IMR-90 (cell line): ENCODE results near the gene AP1M2. TPM values are rescaled to one million over a fixed set of nuclear protein-coding genes. Genes with fewer than 3 reads are reported as not detected.

Experiments
- ATAC-seq: fragments of 200-7000 bp; cut with Tn5 transposase; 2 replicates; pipeline ENCODE4 v1.9.1; 2020; ENCODE audit warnings: low read depth, mild to moderate bottlenecking, moderate library complexity
- BruUV-seq: library from RNA; stranded (reverse); fragments of 400-500 nt; replicated peaks from 2 replicates; lab custom pipeline; 2021; lab: Mats Ljungman, UMichigan
- CTCF ChIA-PET: fragments of 300-600 bp; formaldehyde crosslinking; extraction: SDS; loops from one replicate; lab custom pipeline; 2021; ENCODE audit warnings: antibody characterized with exemption; lab: Yijun Ruan, JAX
- POLR2A ChIA-PET: fragments of 300-600 bp; sonication (Branson Sonifier 250); formaldehyde crosslinking; loops from one replicate; lab custom pipeline; 2022; ENCODE audit warnings: antibody characterized with exemption; ENCODE audit not compliant: unreplicated experiment; lab: Charles Lee
- DNase-seq: peaks from one replicate; pipeline ENCODE4 v3.0.0; 2013
- H2AFZ ChIP-seq: replicated peaks from 2 replicates; pipeline ENCODE3; 2013; ENCODE audit warnings: low read length, mild to moderate bottlenecking; ENCODE audit not compliant: poor library complexity
- H2AK5ac ChIP-seq: 2 replicates; pipeline ENCODE4 v1.6.1; 2013; ENCODE audit warnings: low read depth, low read length, inconsistent platforms
- H2AK9ac ChIP-seq: replicated peaks from 2 replicates; pipeline ENCODE3; 2013; ENCODE audit warnings: mild to moderate bottlenecking, low read depth, low read length, moderate library complexity; ENCODE audit not compliant: poor library complexity
- H2BK120ac ChIP-seq: 2 replicates; pipeline ENCODE4 v1.6.1; 2013; ENCODE audit warnings: low read depth, low read length, inconsistent platforms
- H2BK15ac ChIP-seq: 3 replicates; pipeline ENCODE4 v1.6.1; 2013; ENCODE audit warnings: low read depth, low read length, inconsistent platforms
- H2BK20ac ChIP-seq: 2 replicates; pipeline ENCODE4 v1.6.1; 2013; ENCODE audit warnings: low read depth, mild to moderate bottlenecking, inconsistent platforms, low read length, moderate library complexity
- H2BK5ac ChIP-seq: 2 replicates; pipeline ENCODE4 v1.6.1; 2013; ENCODE audit warnings: mild to moderate bottlenecking, low read depth, low read length, inconsistent platforms; ENCODE audit not compliant: poor library complexity, severe bottlenecking
- H3K14ac ChIP-seq: replicated peaks from 2 replicates; pipeline ENCODE4 v1.6.1; 2013; ENCODE audit warnings: low read depth, low read length, inconsistent platforms
- H3K18ac ChIP-seq: 2 replicates; pipeline ENCODE4 v1.6.1; 2013; ENCODE audit warnings: low read depth, low read length, control low read depth
- H3K23ac ChIP-seq: 2 replicates; pipeline ENCODE4 v1.6.1; 2013; ENCODE audit warnings: low read depth, low read length, inconsistent platforms
- H3K27ac ChIP-seq: 2 replicates; pipeline ENCODE4 v1.5.1; 2013; ENCODE audit warnings: mild to moderate bottlenecking, control low read depth, low read length; ENCODE audit not compliant: insufficient read depth
- H3K27me3 ChIP-seq: 2 replicates; pipeline ENCODE4 v1.6.1; 2013; ENCODE audit warnings: low read length; ENCODE audit not compliant: control insufficient read depth, insufficient read depth
- H3K36me3 ChIP-seq: 2 replicates; pipeline ENCODE4 v1.6.1; 2013; ENCODE audit warnings: low read length, mixed read lengths; ENCODE audit not compliant: control insufficient read depth, insufficient read depth
- H3K4ac ChIP-seq: 2 replicates; pipeline ENCODE4 v1.6.1; 2013; ENCODE audit warnings: low read depth, low read length, inconsistent platforms
- H3K4me1 ChIP-seq: 2 replicates; pipeline ENCODE4 v1.6.1; 2013; ENCODE audit warnings: low read length, mixed read lengths; ENCODE audit not compliant: control insufficient read depth, insufficient read depth
- H3K4me2 ChIP-seq: 2 replicates; pipeline ENCODE4 v1.6.1; 2013; ENCODE audit warnings: low read depth, mild to moderate bottlenecking, control low read depth, low read length, moderate library complexity
- H3K4me3 ChIP-seq: 2 replicates; pipeline ENCODE4 v1.5.1; 2013; ENCODE audit warnings: low read depth, mild to moderate bottlenecking, control low read depth, low read length, moderate library complexity; ENCODE audit not compliant: insufficient read depth
- H3K56ac ChIP-seq: 2 replicates; pipeline ENCODE4 v1.6.1; 2013; ENCODE audit warnings: low read length, inconsistent platforms; ENCODE audit not compliant: insufficient read depth; ENCODE audit errors: extremely low read depth
- H3K79me1 ChIP-seq, 2 experiments: 2 replicates each; pipeline ENCODE4 v1.6.1; 2013; ENCODE audit warnings: low read length in 2 of 2, inconsistent platforms in 1 of 2, low read depth in 1 of 2
- H3K9ac ChIP-seq: 2 replicates; pipeline ENCODE4 v1.6.1; 2013; ENCODE audit warnings: low read depth, low read length, control low read depth
- H3K9me1 ChIP-seq: 2 replicates; pipeline ENCODE4 v1.6.1; 2013; ENCODE audit warnings: low read length, inconsistent platforms; ENCODE audit not compliant: insufficient read depth
- H3K9me3 ChIP-seq: 2 replicates; pipeline ENCODE4 v1.6.1; 2013; ENCODE audit warnings: low read length; ENCODE audit not compliant: control insufficient read depth, insufficient read depth
- H4K20me1 ChIP-seq: 2 replicates; pipeline ENCODE4 v1.6.1; 2013; ENCODE audit warnings: low read length, inconsistent platforms; ENCODE audit not compliant: insufficient read depth
- H4K5ac ChIP-seq: 2 replicates; pipeline ENCODE4 v1.6.1; 2013; ENCODE audit warnings: mild to moderate bottlenecking, low read depth, low read length, control low read depth
- H4K8ac ChIP-seq, 2 experiments: 2 replicates each; pipeline ENCODE4 v1.6.1; 2013; ENCODE audit warnings: low read depth in 2 of 2, low read length in 2 of 2, control low read depth in 1 of 2, inconsistent platforms in 1 of 2
- H4K91ac ChIP-seq: 2 replicates; pipeline ENCODE4 v1.6.1; 2013; ENCODE audit warnings: low read depth, low read length, inconsistent platforms; ENCODE audit not compliant: insufficient read depth
- BHLHE40 ChIP-seq: fragments of 150-350 bp; IDR thresholded peaks from 2 replicates; pipeline ENCODE4 v1.6.1; 2016; ENCODE audit warnings: mild to moderate bottlenecking, low read depth, low read length
- CEBPB ChIP-seq: IDR thresholded peaks from 2 replicates; pipeline ENCODE4 v1.6.1; 2012; ENCODE audit warnings: low read depth, low read length, improper control_type of control experiment
- CHD1 ChIP-seq: IDR thresholded peaks from 2 replicates; pipeline ENCODE4 v1.6.1; 2012; ENCODE audit warnings: low read depth, low read length, improper control_type of control experiment
- FOS ChIP-seq: fragments of 150-350 bp; IDR thresholded peaks from 2 replicates; pipeline ENCODE4 v1.6.1; 2016; ENCODE audit warnings: low read depth, low read length
- MAFK ChIP-seq: IDR thresholded peaks from 2 replicates; pipeline ENCODE4 v1.6.1; 2012; ENCODE audit warnings: low read depth, low read length, improper control_type of control experiment
- MAZ ChIP-seq: IDR thresholded peaks from 2 replicates; pipeline ENCODE4 v1.6.1; 2012; ENCODE audit warnings: low read depth, mild to moderate bottlenecking, low read length, improper control_type of control experiment, moderate library complexity, borderline replicate concordance
- MXI1 ChIP-seq: IDR thresholded peaks from 2 replicates; pipeline ENCODE4 v1.6.1; 2012; ENCODE audit warnings: low read depth, mild to moderate bottlenecking, low read length, moderate library complexity, borderline replicate concordance
- NFE2L2 ChIP-seq: fragments of 150-350 bp; IDR thresholded peaks from 2 replicates; pipeline ENCODE4 v1.6.1; 2016; ENCODE audit warnings: low read depth, mild to moderate bottlenecking, low read length
- POLR2A ChIP-seq: IDR thresholded peaks from 2 replicates; pipeline ENCODE4 v1.6.1; 2012; ENCODE audit warnings: mild to moderate bottlenecking, low read depth, low read length
- RCOR1 ChIP-seq: IDR thresholded peaks from 2 replicates; pipeline ENCODE4 v1.6.1; 2012; ENCODE audit warnings: mild to moderate bottlenecking, low read length, improper control_type of control experiment; ENCODE audit not compliant: insufficient replicate concordance
- RFX5 ChIP-seq: IDR thresholded peaks from 2 replicates; pipeline ENCODE4 v1.8.0; 2012; ENCODE audit warnings: low read depth, mild to moderate bottlenecking, low read length, moderate library complexity
- WGBS, 2 experiments: methylation state at CpG; one replicate each; pipeline versions ENCODE4 v1.1.5 to v1.1.7; 2013; ENCODE audit warnings: missing lambda C conversion rate in 2 of 2; ENCODE audit not compliant: insufficient read length in 1 of 2; ENCODE audit errors: extremely low coverage in 2 of 2; 5-methylcytosine and 5-hydroxymethylcytosine counted together
- dilution Hi-C: fragments of 300-500 bp; cut with HindIII; formaldehyde crosslinking; loops from one replicate; pipeline ENCODE4 v1.14.3; 2018; ENCODE audit warnings: low sequenced_read_pairs; ENCODE audit not compliant: unreplicated experiment
- in situ Hi-C: fragments of 300-500 bp; cut with MboI; formaldehyde crosslinking; loops from 3 replicates; pipeline ENCODE4 v1.14.3; 2019; ENCODE audit warnings: low sequenced_read_pairs, inconsistent platforms, mixed read lengths
- intact Hi-C: fragments of 100-400 bp; cut with micrococcal nuclease; formaldehyde crosslinking; loops from 2 replicates; pipeline ENCODE4 v1.10.0; 2022
- polyA plus RNA-seq, 3 experiments: library from polyadenylated mRNA; depleted of rRNA; stranded (reverse); fragments of >200 nt; gene quantifications; 2 replicates each; pipeline ENCODE4 v1.2.3, GENCODE V29; 2012; ENCODE audit warnings: low replicate concordance in 1 of 3
- total RNA-seq: library from RNA; depleted of rRNA; stranded (reverse); fragments of >200 nt; gene quantifications from 2 replicates; pipeline ENCODE4 v1.2.3, GENCODE V29; 2012
- TF ChIP-seq, protein P1 (sequence below): fragments of 150-350 bp; IDR thresholded peaks from 2 replicates; pipeline ENCODE4 v1.6.1; 2016; ENCODE audit warnings: low read depth, mild to moderate bottlenecking, low read length, moderate library complexity, borderline replicate concordance
- TF ChIP-seq, protein P2 (sequence below): conservative IDR thresholded peaks from 2 replicates; pipeline ENCODE4 v1.5.1; 2012; ENCODE audit warnings: mild to moderate bottlenecking, low read depth, low read length, improper control_type of control experiment
- TF ChIP-seq, protein P3 (sequence below): fragments of 150-350 bp; IDR thresholded peaks from 2 replicates; pipeline ENCODE4 v1.6.1; 2017; ENCODE audit warnings: mild to moderate bottlenecking, antibody characterized with exemption, low read length, low read depth

Gene AP1M2
- total and polyA plus RNA-seq, 2 of the 4 experiments (the other 2 are of a cell fraction) = 0.17 TPM; not detected in 1

DNA sequence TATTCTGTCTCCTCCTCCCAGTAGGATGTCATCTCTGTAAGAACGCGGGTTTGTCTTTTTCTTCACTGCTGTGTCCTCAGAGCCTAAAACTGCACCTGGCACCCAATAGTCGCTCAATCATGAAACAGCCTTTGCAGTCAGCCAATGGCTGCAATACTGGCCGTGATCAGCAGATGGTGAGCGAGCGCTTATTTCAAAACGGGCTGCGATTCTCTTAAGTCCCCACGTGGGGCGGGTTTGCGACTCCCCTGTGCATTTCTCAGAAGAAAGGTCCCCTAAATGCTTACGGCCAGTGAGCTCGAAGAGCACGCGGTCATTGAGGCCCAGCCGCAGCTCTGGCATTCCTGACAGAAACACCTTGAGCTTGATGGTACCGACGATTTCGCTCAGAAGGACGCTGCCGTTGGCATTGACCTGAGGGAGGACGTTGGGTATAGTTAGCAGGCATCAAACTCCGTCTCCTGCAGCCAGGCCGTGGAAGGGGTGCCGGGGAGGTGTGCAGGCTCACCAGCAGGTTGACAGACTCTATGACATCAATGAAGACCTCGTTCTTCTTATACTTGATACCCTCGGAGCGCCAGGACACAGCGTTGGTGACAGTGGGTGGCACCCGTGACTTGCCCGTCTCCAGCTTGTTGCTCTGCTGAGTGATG lies 6.0 kb downstream of the AP1M2 start:
- Histone ChIP-seq H3K14ac (no peak overlapping the region), H3K27me3 (peaks cover 1% of the 10 kb centered on the region), H3K36me3 (no peaks in the 10 kb centered on the region), H3K27ac (no peak overlapping the region), H2BK5ac (no peak overlapping the region), H3K4me3 (no peak overlapping the region), H4K20me1 (no peaks in the 10 kb centered on the region; the same call in 1 of the 2 replicates), H4K5ac (no peak overlapping the region), H3K9me3 (no peaks in the 10 kb centered on the region), H3K79me1 (no peaks in the 10 kb centered on the region), H2AK5ac (no peak overlapping the region), H3K4ac (no peak overlapping the region), H3K56ac (no peak overlapping the region), H2BK15ac (no peak overlapping the region), H3K18ac (no peak overlapping the region), H2AK9ac (peak overlapping the region; percentile 80), H3K4me2 (peak overlapping the region; percentile 43; the same call in 1 of the 2 replicates), H3K9me1 (no peaks in the 10 kb centered on the region), H2BK120ac (no peak overlapping the region), H3K23ac (no peak overlapping the region), H3K9ac (no peak overlapping the region), H4K8ac (no peak overlapping the region), H4K91ac (no peak overlapping the region), H3K4me1 (peaks cover 1% of the 10 kb centered on the region; the same call in 1 of the 2 replicates), H2AFZ (peak overlapping the region; percentile 91), H2BK20ac (no peak overlapping the region)
- no TSS peak for BruUV-seq
- dilution Hi-C loops = no loop called here
- 36% methylated on average over 22 of the region's 31 CpGs; no CpG with 5 or more reads in 1 of the 2 experiments for WGBS, 2 experiments
- intact Hi-C loops = loop anchor here (1.0 kb wide), 2 partner anchors 63 to 118 kb away; no protein-coding TSS in a partner anchor
- DNase-seq = peak; percentile 90
- ChIA-PET POLR2A (interaction anchor here (0.6 kb wide), 2 partner anchors 24 to 81 kb away, joined by 5 to 8 read pairs; no protein-coding TSS in a partner anchor), CTCF (interaction anchor here (0.5 to 3.1 kb wide), 16 partner anchors 10 to 284 kb away, joined by 3 to 38 read pairs (median 4); partner anchors contain the start of gene KEAP1)
- ATAC-seq = peak; percentile 99
- in situ Hi-C loops = loop anchor here (5.0 kb wide), 1 partner anchor 61 kb away; no protein-coding TSS in a partner anchor
- no peak for TF ChIP-seq MAFK
- no peak for TF ChIP-seq CEBPB
- TF ChIP-seq NFE2L2 = no peak
- TF ChIP-seq RCOR1 = no peak
- TF ChIP-seq FOS = no peak
- TF ChIP-seq, protein P1, sequence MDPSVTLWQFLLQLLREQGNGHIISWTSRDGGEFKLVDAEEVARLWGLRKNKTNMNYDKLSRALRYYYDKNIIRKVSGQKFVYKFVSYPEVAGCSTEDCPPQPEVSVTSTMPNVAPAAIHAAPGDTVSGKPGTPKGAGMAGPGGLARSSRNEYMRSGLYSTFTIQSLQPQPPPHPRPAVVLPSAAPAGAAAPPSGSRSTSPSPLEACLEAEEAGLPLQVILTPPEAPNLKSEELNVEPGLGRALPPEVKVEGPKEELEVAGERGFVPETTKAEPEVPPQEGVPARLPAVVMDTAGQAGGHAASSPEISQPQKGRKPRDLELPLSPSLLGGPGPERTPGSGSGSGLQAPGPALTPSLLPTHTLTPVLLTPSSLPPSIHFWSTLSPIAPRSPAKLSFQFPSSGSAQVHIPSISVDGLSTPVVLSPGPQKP = no peak
- peak; percentile 26; the same call in 1 of the 2 replicates for TF ChIP-seq MAZ
- 0 out of 2 replicates have a peak, but pooled peaks have one; percentile 7 for TF ChIP-seq BHLHE40
- TF ChIP-seq, protein P2, sequence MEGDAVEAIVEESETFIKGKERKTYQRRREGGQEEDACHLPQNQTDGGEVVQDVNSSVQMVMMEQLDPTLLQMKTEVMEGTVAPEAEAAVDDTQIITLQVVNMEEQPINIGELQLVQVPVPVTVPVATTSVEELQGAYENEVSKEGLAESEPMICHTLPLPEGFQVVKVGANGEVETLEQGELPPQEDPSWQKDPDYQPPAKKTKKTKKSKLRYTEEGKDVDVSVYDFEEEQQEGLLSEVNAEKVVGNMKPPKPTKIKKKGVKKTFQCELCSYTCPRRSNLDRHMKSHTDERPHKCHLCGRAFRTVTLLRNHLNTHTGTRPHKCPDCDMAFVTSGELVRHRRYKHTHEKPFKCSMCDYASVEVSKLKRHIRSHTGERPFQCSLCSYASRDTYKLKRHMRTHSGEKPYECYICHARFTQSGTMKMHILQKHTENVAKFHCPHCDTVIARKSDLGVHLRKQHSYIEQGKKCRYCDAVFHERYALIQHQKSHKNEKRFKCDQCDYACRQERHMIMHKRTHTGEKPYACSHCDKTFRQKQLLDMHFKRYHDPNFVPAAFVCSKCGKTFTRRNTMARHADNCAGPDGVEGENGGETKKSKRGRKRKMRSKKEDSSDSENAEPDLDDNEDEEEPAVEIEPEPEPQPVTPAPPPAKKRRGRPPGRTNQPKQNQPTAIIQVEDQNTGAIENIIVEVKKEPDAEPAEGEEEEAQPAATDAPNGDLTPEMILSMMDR = peak; percentile 99
- TF ChIP-seq RFX5 = no peak
- peak; percentile 53; the same call in 1 of the 2 replicates for TF ChIP-seq MXI1
- no peak; the same call in 1 of the 2 replicates for TF ChIP-seq CHD1
- TF ChIP-seq, protein P3, sequence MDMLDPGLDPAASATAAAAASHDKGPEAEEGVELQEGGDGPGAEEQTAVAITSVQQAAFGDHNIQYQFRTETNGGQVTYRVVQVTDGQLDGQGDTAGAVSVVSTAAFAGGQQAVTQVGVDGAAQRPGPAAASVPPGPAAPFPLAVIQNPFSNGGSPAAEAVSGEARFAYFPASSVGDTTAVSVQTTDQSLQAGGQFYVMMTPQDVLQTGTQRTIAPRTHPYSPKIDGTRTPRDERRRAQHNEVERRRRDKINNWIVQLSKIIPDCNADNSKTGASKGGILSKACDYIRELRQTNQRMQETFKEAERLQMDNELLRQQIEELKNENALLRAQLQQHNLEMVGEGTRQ = peak; percentile 84
- TF ChIP-seq POLR2A = peak; percentile 48; the same call in 1 of the 2 replicates
